HG02981 (cell line): Measurements from ENCODE around the gene GLO1.

ENCODE experiments used
- ATAC-seq: cut with Tn5 transposase; IDR thresholded peaks from one replicate; pipeline ENCODE4 v1.9.1; 2021; ENCODE audit warnings: mild to moderate bottlenecking, moderate library complexity; ENCODE audit not compliant: unreplicated experiment

Gene GLO1

GRCh38 chr6:38631186-38631783 lies 71.7 kb downstream of the GLO1 start:
- ATAC-seq, result no peak
